Loucy (cell line): ENCODE measurements around the gene GPR75.

ENCODE experiments used
- H2AFZ ChIP-seq: fragments of 200-600 bp; sonication (generic); 2 replicates; pipeline ENCODE4 v1.6.0; 2016; ENCODE audit warnings: antibody characterized with exemption, mild to moderate bottlenecking, low read length, moderate library complexity
- H3F3A ChIP-seq: fragments of 200-600 bp; 2 replicates; pipeline ENCODE4 v1.6.0; 2016; ENCODE audit warnings: antibody characterized with exemption, low read depth, mild to moderate bottlenecking
- H3K27me3 ChIP-seq: fragments of 200-600 bp; sonication (generic); 2 replicates; pipeline ENCODE4 v1.6.1; 2014; ENCODE audit warnings: low read length, mild to moderate bottlenecking; ENCODE audit not compliant: insufficient read depth, poor library complexity, severe bottlenecking
- H3K36me3 ChIP-seq: fragments of 200-600 bp; sonication (generic); 2 replicates; pipeline ENCODE4 v1.6.1; 2016; ENCODE audit warnings: low read length; ENCODE audit not compliant: insufficient read depth
- H3K4me1 ChIP-seq: fragments of 200-600 bp; sonication (generic); 2 replicates; pipeline ENCODE4 v1.5.1; 2014; ENCODE audit warnings: low read length, mild to moderate bottlenecking; ENCODE audit not compliant: insufficient read depth, poor library complexity, severe bottlenecking
- H3K4me2 ChIP-seq: fragments of 200-600 bp; sonication (generic); 2 replicates; pipeline ENCODE4 v1.6.0; 2014; ENCODE audit warnings: antibody characterized with exemption, low read length, low read depth, mild to moderate bottlenecking; ENCODE audit not compliant: poor library complexity, severe bottlenecking
- H3K4me3 ChIP-seq: fragments of 200-600 bp; sonication (generic); 2 replicates; pipeline ENCODE4 v1.5.1; 2014; ENCODE audit warnings: low read length, mild to moderate bottlenecking, mixed read lengths; ENCODE audit not compliant: poor library complexity, severe bottlenecking
- H3K79me2 ChIP-seq: fragments of 200-600 bp; sonication (generic); 2 replicates; pipeline ENCODE4 v1.6.1; 2014; ENCODE audit warnings: low read length; ENCODE audit not compliant: insufficient read depth
- H3K9ac ChIP-seq: fragments of 200-600 bp; sonication (generic); 2 replicates; pipeline ENCODE4 v1.6.0; 2014; ENCODE audit warnings: mild to moderate bottlenecking, low read depth, low read length, moderate library complexity; ENCODE audit not compliant: poor library complexity, severe bottlenecking
- H3K9me2 ChIP-seq: fragments of 200-600 bp; sonication (generic); replicated peaks from 2 replicates; pipeline ENCODE4 v1.6.1; 2016; ENCODE audit warnings: low read depth, low read length, mixed read lengths
- H3K9me3 ChIP-seq: fragments of 200-600 bp; sonication (generic); 2 replicates; pipeline ENCODE4 v1.6.1; 2014; ENCODE audit warnings: mild to moderate bottlenecking, antibody characterized with exemption, low read length, low read depth; ENCODE audit not compliant: insufficient read depth
- H4K20me1 ChIP-seq: fragments of 200-600 bp; sonication (generic); 2 replicates; pipeline ENCODE4 v1.6.0; 2014; ENCODE audit warnings: antibody characterized with exemption, low read length, mild to moderate bottlenecking; ENCODE audit not compliant: insufficient read depth, poor library complexity, severe bottlenecking
- CTCF ChIP-seq: fragments of 200-600 bp; sonication (generic); conservative IDR thresholded peaks from 2 replicates; pipeline ENCODE4 v1.5.1; 2014; ENCODE audit warnings: mild to moderate bottlenecking, antibody characterized with exemption, low read length
- EZH2phosphoT487 ChIP-seq: fragments of 200-600 bp; IDR thresholded peaks from 2 replicates; pipeline ENCODE4 v1.6.1; 2018; ENCODE audit warnings: antibody characterized with exemption, mild to moderate bottlenecking, moderate library complexity, borderline replicate concordance

Gene GPR75

GRCh38 chr2:53819634-53820033, 40.1 kb downstream of the GPR75 start:
- H3K36me3 ChIP-seq: peaks cover 43% of the 10 kb centered on the region; the same call in 1 of the 2 replicates
- no peaks in the 10 kb centered on the region for H3K4me1 ChIP-seq
- H3F3A ChIP-seq: no peaks in the 10 kb centered on the region
- no peaks in the 10 kb centered on the region for H4K20me1 ChIP-seq
- no peaks in the 10 kb centered on the region for H3K9me2 ChIP-seq
- TF ChIP-seq CTCF (no peak), EZH2phosphoT487 (no peak)
- H3K4me3 ChIP-seq: no peak overlapping the region
- no peak overlapping the region for H2AFZ ChIP-seq
- H3K4me2 ChIP-seq: no peak overlapping the region
- no peaks in the 10 kb centered on the region for H3K9me3 ChIP-seq
- H3K79me2 ChIP-seq: no peaks in the 10 kb centered on the region
- H3K9ac ChIP-seq: no peak overlapping the region
- no peaks in the 10 kb centered on the region for H3K27me3 ChIP-seq

- no peaks in the 10 kb centered on the region for H4K20me1 ChIP-seq
- no peak overlapping the region for H2AFZ ChIP-seq
- H3K4me1 ChIP-seq: no peaks in the 10 kb centered on the region
- no peak for TF ChIP-seq EZH2phosphoT487
- no peak for TF ChIP-seq CTCF
- H3K27me3 ChIP-seq: no peaks in the 10 kb centered on the region
- no peak overlapping the region for H3K4me2 ChIP-seq
- H3K36me3 ChIP-seq: peaks cover 43% of the 10 kb centered on the region; the same call in 1 of the 2 replicates
- no peaks in the 10 kb centered on the region for H3K9me3 ChIP-seq
- no peak overlapping the region for H3K9ac ChIP-seq
- H3K9me2 ChIP-seq: no peaks in the 10 kb centered on the region
- no peaks in the 10 kb centered on the region for H3K79me2 ChIP-seq
- H3K4me3 ChIP-seq: no peak overlapping the region
- no peaks in the 10 kb centered on the region for H3F3A ChIP-seq
Observed at GRCh38 chr2:53818854-53819435, 40.8 kb downstream of the GPR75 start.

- Histone ChIP-seq H3K36me3 (peaks cover 76% of the 10 kb centered on the region; the same call in 1 of the 2 replicates), H3K4me2 (no peak overlapping the region), H3F3A (no peaks in the 10 kb centered on the region), H2AFZ (no peak overlapping the region), H3K4me3 (no peak overlapping the region), H3K9ac (no peak overlapping the region), H3K9me3 (no peaks in the 10 kb centered on the region), H4K20me1 (no peaks in the 10 kb centered on the region), H3K9me2 (no peaks in the 10 kb centered on the region), H3K79me2 (no peaks in the 10 kb centered on the region), H3K27me3 (no peaks in the 10 kb centered on the region), H3K4me1 (no peaks in the 10 kb centered on the region)
- no peak for TF ChIP-seq EZH2phosphoT487
- no peak for TF ChIP-seq CTCF
Observed at GRCh38 chr2:53813151-53813550, 46.6 kb downstream of the GPR75 start.
